GM19351 (cell line): Measurements from ENCODE around the gene SMAP2.

Experiments used
- ATAC-seq: cut with Tn5 transposase; IDR thresholded peaks from one replicate; pipeline ENCODE4 v1.9.1; 2021; ENCODE audit warnings: mild to moderate bottlenecking, moderate library complexity; ENCODE audit not compliant: unreplicated experiment

The SMAP2 gene

GRCh38 chr1:40416709-40417108 is 43.2 kb downstream of the SMAP2 start:
- ATAC-seq = no peak

- ATAC-seq = no peak
These were observed 48.2 kb downstream of the SMAP2 start for GRCh38 chr1:40421431-40422384.

- ATAC-seq = no peak
These were observed 49.2 kb downstream of the SMAP2 start for GRCh38 chr1:40422630-40423263.

GRCh38 chr1:40423264-40423642 is 49.7 kb downstream of the SMAP2 start:
- no peak for ATAC-seq

- ATAC-seq = no peak
These were observed 50.6 kb downstream of the SMAP2 start for GRCh38 chr1:40423951-40424618.

GRCh38 chr1:40425198-40425597 is 51.7 kb downstream of the SMAP2 start:
- no peak for ATAC-seq

- no peak for ATAC-seq
These were observed 57.9 kb downstream of the SMAP2 start for GRCh38 chr1:40431385-40431784.

GRCh38 chr1:40432644-40433390 is 59.3 kb downstream of the SMAP2 start:
- ATAC-seq = no peak

GRCh38 chr1:40435471-40435870 is 61.9 kb downstream of the SMAP2 start:
- ATAC-seq = no peak

- no peak for ATAC-seq
These were observed 62.3 kb downstream of the SMAP2 start for GRCh38 chr1:40435876-40436275.

GRCh38 chr1:40438391-40439015 is 65.0 kb downstream of the SMAP2 start:
- no peak for ATAC-seq

- ATAC-seq = no peak
These were observed 65.7 kb downstream of the SMAP2 start for GRCh38 chr1:40439247-40439646.

GRCh38 chr1:40449684-40450494 is 76.4 kb downstream of the SMAP2 start, which contains the start of gene ZFP69B:
ZFP69B (plus strand) TSS chr1:40450476; CDS start chr1:40450962, 486 bp downstream.
- ATAC-seq = peak; percentile 74

GRCh38 chr1:40450495-40451237 is 77.1 kb downstream of the SMAP2 start:
- peak; percentile 51 for ATAC-seq

GRCh38 chr1:40451238-40451585 is 77.7 kb downstream of the SMAP2 start:
- ATAC-seq = peak; percentile 20

- no peak for ATAC-seq
These were observed 81.3 kb downstream of the SMAP2 start for GRCh38 chr1:40454873-40455272.

GRCh38 chr1:40462956-40463590 is 89.5 kb downstream of the SMAP2 start:
- no peak for ATAC-seq

GRCh38 chr1:40469327-40469726 is 95.8 kb downstream of the SMAP2 start:
- ATAC-seq = no peak
